Hepatocyte (in vitro differentiated cells): ENCODE measurements around the gene TMEM11. TPM values are rescaled to one million over a fixed set of nuclear protein-coding genes. Genes with fewer than 3 reads are reported as not detected.

Source experiments
- DNase-seq: peaks from one replicate; pipeline ENCODE4 v3.0.0-alpha.2; 2016; ENCODE audit warnings: low spot score
- H2AFZ ChIP-seq: fragments of 200-600 bp; sonication (generic); 2 replicates; pipeline ENCODE4 v1.6.0; 2016; ENCODE audit warnings: antibody characterized with exemption, mild to moderate bottlenecking
- H3K27ac ChIP-seq: fragments of 200-600 bp; sonication (generic); 2 replicates; pipeline ENCODE4 v1.5.1; 2016; ENCODE audit warnings: mild to moderate bottlenecking
- H3K27me3 ChIP-seq: fragments of 200-600 bp; sonication (generic); 2 replicates; pipeline ENCODE4 v1.6.1; 2016
- H3K36me3 ChIP-seq: fragments of 200-600 bp; sonication (generic); replicated peaks from 2 replicates; pipeline ENCODE4 v1.5.1; 2016; ENCODE audit warnings: low read depth; ENCODE audit not compliant: insufficient read depth
- H3K4me1 ChIP-seq: fragments of 200-600 bp; sonication (generic); 2 replicates; pipeline ENCODE4 v1.5.1; 2016; ENCODE audit warnings: mild to moderate bottlenecking, moderate library complexity; ENCODE audit not compliant: insufficient read depth
- H3K4me2 ChIP-seq: fragments of 200-600 bp; sonication (generic); 2 replicates; pipeline ENCODE4 v1.6.0; 2016
- H3K4me3 ChIP-seq: fragments of 200-600 bp; sonication (generic); 2 replicates; pipeline ENCODE4 v1.5.1; 2016; ENCODE audit warnings: mild to moderate bottlenecking
- H3K79me2 ChIP-seq: fragments of 200-600 bp; sonication (generic); 2 replicates; pipeline ENCODE4 v1.6.0; 2017; ENCODE audit warnings: mild to moderate bottlenecking
- H3K9me2 ChIP-seq: fragments of 200-600 bp; sonication (generic); replicated peaks from 2 replicates; pipeline ENCODE4 v1.6.0; 2017; ENCODE audit warnings: mild to moderate bottlenecking; ENCODE audit not compliant: insufficient read depth
- H3K9me3 ChIP-seq: fragments of 200-600 bp; sonication (generic); 2 replicates; pipeline ENCODE4 v1.5.1; 2016; ENCODE audit warnings: low read depth, mild to moderate bottlenecking
- H4K20me1 ChIP-seq: fragments of 200-600 bp; sonication (generic); 2 replicates; pipeline ENCODE4 v1.6.0; 2016; ENCODE audit warnings: mild to moderate bottlenecking; ENCODE audit not compliant: insufficient read depth, poor library complexity, severe bottlenecking
- EZH2 ChIP-seq: fragments of 200-600 bp; sonication (generic); IDR thresholded peaks from 2 replicates; pipeline ENCODE4 v1.6.1; 2016; ENCODE audit warnings: antibody characterized with exemption, mild to moderate bottlenecking, borderline replicate concordance
- EZH2phosphoT487 ChIP-seq: fragments of 200-600 bp; sonication (generic); IDR thresholded peaks from one replicate; pipeline ENCODE4 v1.6.1; 2018; ENCODE audit warnings: antibody characterized with exemption, mild to moderate bottlenecking, low read depth, moderate library complexity; ENCODE audit not compliant: unreplicated experiment, severe bottlenecking
- WGBS: methylation state at CpG from one replicate; pipeline ENCODE4 v1.1.6; 2016; ENCODE audit warnings: low lambda C conversion rate; ENCODE audit errors: missing lambda C conversion rate; 5-methylcytosine and 5-hydroxymethylcytosine counted together
- polyA plus RNA-seq: library from polyadenylated mRNA; unstranded; fragments of >200 nt; fragmentation: Nextera tagmentation; extraction: Ambion mirVana; gene quantifications from 2 replicates; pipeline ENCODE4 v1.2.1, GENCODE V29; 2016
- total RNA-seq: library from RNA; depleted of rRNA; stranded (reverse); fragments of >200 nt; gene quantifications from 2 replicates; pipeline ENCODE4 v1.2.3, GENCODE V29; 2014
- TF ChIP-seq, protein P1 (sequence below): fragments of 200-600 bp; sonication (generic); IDR thresholded peaks from 2 replicates; pipeline ENCODE4 v1.5.1; 2016; ENCODE audit warnings: antibody characterized with exemption, mild to moderate bottlenecking; ENCODE audit not compliant: poor library complexity

TMEM11 gene
- total and polyA plus RNA-seq, 2 experiments from 2014 or later: 21.6 to 78.1 TPM

GRCh38 chr17:21160401-21160800 lies 53.6 kb downstream of the TMEM11 start:
- Histone ChIP-seq H3K27ac (no peak overlapping the region), H3K4me2 (no peak overlapping the region), H3K36me3 (no peaks in the 10 kb centered on the region), H3K79me2 (peaks cover 2% of the 10 kb centered on the region), H3K4me3 (no peak overlapping the region), H3K27me3 (no peaks in the 10 kb centered on the region), H3K9me3 (no peaks in the 10 kb centered on the region), H2AFZ (no peak overlapping the region), H3K4me1 (no peaks in the 10 kb centered on the region), H3K9me2 (no peaks in the 10 kb centered on the region), H4K20me1 (no peaks in the 10 kb centered on the region)
- TF ChIP-seq EZH2 (no peak), EZH2phosphoT487 (no peak)
- TF ChIP-seq, protein P1, sequence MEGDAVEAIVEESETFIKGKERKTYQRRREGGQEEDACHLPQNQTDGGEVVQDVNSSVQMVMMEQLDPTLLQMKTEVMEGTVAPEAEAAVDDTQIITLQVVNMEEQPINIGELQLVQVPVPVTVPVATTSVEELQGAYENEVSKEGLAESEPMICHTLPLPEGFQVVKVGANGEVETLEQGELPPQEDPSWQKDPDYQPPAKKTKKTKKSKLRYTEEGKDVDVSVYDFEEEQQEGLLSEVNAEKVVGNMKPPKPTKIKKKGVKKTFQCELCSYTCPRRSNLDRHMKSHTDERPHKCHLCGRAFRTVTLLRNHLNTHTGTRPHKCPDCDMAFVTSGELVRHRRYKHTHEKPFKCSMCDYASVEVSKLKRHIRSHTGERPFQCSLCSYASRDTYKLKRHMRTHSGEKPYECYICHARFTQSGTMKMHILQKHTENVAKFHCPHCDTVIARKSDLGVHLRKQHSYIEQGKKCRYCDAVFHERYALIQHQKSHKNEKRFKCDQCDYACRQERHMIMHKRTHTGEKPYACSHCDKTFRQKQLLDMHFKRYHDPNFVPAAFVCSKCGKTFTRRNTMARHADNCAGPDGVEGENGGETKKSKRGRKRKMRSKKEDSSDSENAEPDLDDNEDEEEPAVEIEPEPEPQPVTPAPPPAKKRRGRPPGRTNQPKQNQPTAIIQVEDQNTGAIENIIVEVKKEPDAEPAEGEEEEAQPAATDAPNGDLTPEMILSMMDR: no peak
- no peak for DNase-seq

GRCh38 chr17:21157586-21158370 lies 56.2 kb downstream of the TMEM11 start:
- Histone ChIP-seq H3K9me3 (no peaks in the 10 kb centered on the region), H3K27me3 (no peaks in the 10 kb centered on the region), H3K4me1 (no peaks in the 10 kb centered on the region), H4K20me1 (no peaks in the 10 kb centered on the region), H3K9me2 (no peaks in the 10 kb centered on the region), H2AFZ (no peak overlapping the region), H3K27ac (no peak overlapping the region), H3K36me3 (no peaks in the 10 kb centered on the region), H3K4me3 (no peak overlapping the region), H3K79me2 (no peaks in the 10 kb centered on the region), H3K4me2 (no peak overlapping the region)
- 93% methylated on average over 1 of the region's 1 CpG for WGBS
- TF ChIP-seq EZH2phosphoT487 (no peak), EZH2 (no peak)
- TF ChIP-seq, protein P1: no peak
- DNase-seq: no peak

DNA sequence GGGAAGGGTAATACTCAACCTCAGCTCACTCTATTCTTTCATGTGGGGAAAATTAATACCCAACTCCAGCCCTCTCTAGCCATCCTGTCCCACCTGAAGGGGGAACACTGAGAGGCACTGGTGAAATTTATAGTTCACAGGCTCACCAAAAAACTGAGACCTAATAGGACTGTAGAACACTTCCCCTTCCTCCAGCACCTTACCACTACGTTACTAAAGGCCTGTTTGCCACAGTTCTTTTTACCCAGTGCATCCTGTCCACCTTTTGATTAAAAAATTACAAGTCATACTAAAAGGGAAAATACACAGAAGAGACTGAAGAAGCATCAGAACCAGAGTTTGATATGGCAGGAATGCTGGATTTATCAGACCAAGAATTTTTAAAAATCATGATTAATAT lies 61.2 kb downstream of the TMEM11 start:
- TF ChIP-seq EZH2 (no peak), EZH2phosphoT487 (no peak)
- TF ChIP-seq, protein P1: no peak
- H3K9me3 ChIP-seq: peaks cover 7% of the 10 kb centered on the region
- no peaks in the 10 kb centered on the region for H3K79me2 ChIP-seq
- H2AFZ ChIP-seq: no peak overlapping the region
- WGBS: 93% methylated on average over 1 of the region's 1 CpG
- H3K27me3 ChIP-seq: no peaks in the 10 kb centered on the region
- H3K9me2 ChIP-seq: no peaks in the 10 kb centered on the region
- DNase-seq: no peak
- no peak overlapping the region for H3K4me3 ChIP-seq
- H3K4me2 ChIP-seq: no peak overlapping the region
- H3K36me3 ChIP-seq: no peaks in the 10 kb centered on the region
- no peak overlapping the region for H3K27ac ChIP-seq
- no peaks in the 10 kb centered on the region for H4K20me1 ChIP-seq
- no peaks in the 10 kb centered on the region for H3K4me1 ChIP-seq
